NCI-H748 treated with DMSO at 0.1 percent for 48 hours (cell line): ENCODE measurements around the gene MELTF.
"Not testable (repeated sequence)": the region's sequence is repeated elsewhere in the genome, so short reads cannot be mapped to it uniquely, and the experiment has no call there.

Source experiments
- DNase-seq: peaks from one replicate; lab custom pipeline; 2025; lab: John Stamatoyannopoulos, UW

Gene MELTF

GRCh38 chr3:197029511-197030167 is at the start of gene MELTF:
MELTF (minus strand) TSS chr3:197029817; CDS start chr3:197029702, 115 bp downstream.
- DNase-seq = no peak

- no peak for DNase-seq
Measured at GRCh38 chr3:197076415-197076814, 46.8 kb upstream of the MELTF start.

GRCh38 chr3:197068077-197068476 is 38.5 kb upstream of the MELTF start:
- no peak for DNase-seq

GRCh38 chr3:197064771-197065170 is 35.2 kb upstream of the MELTF start:
- DNase-seq = no peak

- no peak for DNase-seq
Measured at GRCh38 chr3:197062446-197062845, 32.8 kb upstream of the MELTF start.

- DNase-seq = not testable (repeated sequence)
Measured at GRCh38 chr3:197051637-197052036, 22.0 kb upstream of the MELTF start.

GRCh38 chr3:197050511-197050910 is 20.9 kb upstream of the MELTF start:
- no peak for DNase-seq

GRCh38 chr3:197042539-197042938 is 12.9 kb upstream of the MELTF start:
- no peak for DNase-seq

- DNase-seq = no peak
Measured at GRCh38 chr3:197041875-197042488, 12.4 kb upstream of the MELTF start.

GRCh38 chr3:197040658-197041057 is 11.0 kb upstream of the MELTF start:
- DNase-seq = no peak

GRCh38 chr3:197038679-197039462 is 9.3 kb upstream of the MELTF start:
- no peak for DNase-seq

- no peak for DNase-seq
Measured at GRCh38 chr3:197035577-197035976, 6.0 kb upstream of the MELTF start.

- DNase-seq = not testable (repeated sequence)
Measured at GRCh38 chr3:197034778-197035177, 5.2 kb upstream of the MELTF start.

- DNase-seq = not testable (repeated sequence)
Measured at GRCh38 chr3:197033764-197034163, 4.1 kb upstream of the MELTF start.

GRCh38 chr3:197031315-197032285 is 2.0 kb upstream of the MELTF start:
- no peak for DNase-seq

GRCh38 chr3:197030379-197031314 is 1.0 kb upstream of the MELTF start:
- DNase-seq = no peak

GRCh38 chr3:197028728-197029510 is 698 bp downstream of the MELTF start:
- no peak for DNase-seq

GRCh38 chr3:197027896-197028727 is 1.5 kb downstream of the MELTF start:
- no peak for DNase-seq
